Measurements from ENCODE around the gene CPNE7.

Gene CPNE7

GRCh38 chr16:89618109-89618998 lies 42.8 kb downstream of the CPNE7 start:
- Histone ChIP-seq H3K9me3 (ENCODE audit: control insufficient read depth, insufficient read depth, low read length) (no peaks in the 10 kb centered on the region), H3K9me2 (replicated peaks; ENCODE audit: control insufficient read depth, low read length) (no peaks in the 10 kb centered on the region), H3F3A (ENCODE audit: control insufficient read depth, insufficient read depth) (peaks cover 8% of the 10 kb centered on the region; the same call in 1 of the 2 replicates), H4K20me1 (ENCODE audit: control insufficient read depth, insufficient read depth, low read depth, low read length) (no peaks in the 10 kb centered on the region), H3K27me3 (ENCODE audit: control insufficient read depth, low read length) (0 out of 2 replicates have a peak, but pooled peaks cover 4% of the 10 kb centered on the region), H3K4me2 (ENCODE audit: low read length) (no peak overlapping the region), H3K36me3 (ENCODE audit: control insufficient read depth, low read length) (no peaks in the 10 kb centered on the region), H3K4me3 (ENCODE audit: low read length) (no peak overlapping the region), H3K27ac (ENCODE audit: low read depth, low read length) (no peak overlapping the region), H3K79me2 (ENCODE audit: control insufficient read depth, low read length) (no peaks in the 10 kb centered on the region), H3K4me1 (ENCODE audit: control insufficient read depth, low read length) (peaks cover 12% of the 10 kb centered on the region)
- no peak for TF ChIP-seq EZH2phosphoT487 (IDR thresholded peaks at IDR 0.05; ENCODE audit: borderline replicate concordance, low read length)

GRCh38 chr16:89619840-89620239 lies 44.3 kb downstream of the CPNE7 start:
- 0 out of 2 replicates have a peak, but pooled peaks cover 4% of the 10 kb centered on the region for H3K27me3 ChIP-seq (ENCODE audit: control insufficient read depth, low read length)
- H3K9me2 ChIP-seq (replicated peaks; ENCODE audit: control insufficient read depth, low read length) = no peaks in the 10 kb centered on the region
- no peak overlapping the region for H3K4me3 ChIP-seq (ENCODE audit: low read length)
- H3F3A ChIP-seq (ENCODE audit: control insufficient read depth, insufficient read depth) = peaks cover 8% of the 10 kb centered on the region; the same call in 1 of the 2 replicates
- TF ChIP-seq EZH2phosphoT487 (IDR thresholded peaks at IDR 0.05; ENCODE audit: borderline replicate concordance, low read length) = no peak
- TF ChIP-seq CTCF (IDR thresholded peaks at IDR 0.05; ENCODE audit: low read depth, low read length, poor library complexity, severe bottlenecking) = no peak
- H3K79me2 ChIP-seq (ENCODE audit: control insufficient read depth, low read length) = no peaks in the 10 kb centered on the region
- no peaks in the 10 kb centered on the region for H3K9me3 ChIP-seq (ENCODE audit: control insufficient read depth, insufficient read depth, low read length)
- no peak overlapping the region for H3K4me2 ChIP-seq (ENCODE audit: low read length)
- no peaks in the 10 kb centered on the region for H3K36me3 ChIP-seq (ENCODE audit: control insufficient read depth, low read length)
- H3K27ac ChIP-seq (ENCODE audit: low read depth, low read length) = no peak overlapping the region
- H4K20me1 ChIP-seq (ENCODE audit: control insufficient read depth, insufficient read depth, low read depth, low read length) = no peaks in the 10 kb centered on the region
- H3K4me1 ChIP-seq (ENCODE audit: control insufficient read depth, low read length) = peaks cover 12% of the 10 kb centered on the region

- no peaks in the 10 kb centered on the region for H4K20me1 ChIP-seq (ENCODE audit: control insufficient read depth, insufficient read depth, low read depth, low read length)
- no peak overlapping the region for H3K4me3 ChIP-seq (ENCODE audit: low read length)
- H3K27me3 ChIP-seq (ENCODE audit: control insufficient read depth, low read length) = peaks cover 7% of the 10 kb centered on the region; the same call in 1 of the 2 replicates
- no peak overlapping the region for H3K4me2 ChIP-seq (ENCODE audit: low read length)
- peaks cover 8% of the 10 kb centered on the region; the same call in 1 of the 2 replicates for H3F3A ChIP-seq (ENCODE audit: control insufficient read depth, insufficient read depth)
- H3K36me3 ChIP-seq (ENCODE audit: control insufficient read depth, low read length) = no peaks in the 10 kb centered on the region
- no peak for TF ChIP-seq EZH2phosphoT487 (IDR thresholded peaks at IDR 0.05; ENCODE audit: borderline replicate concordance, low read length)
- no peak for TF ChIP-seq CTCF (IDR thresholded peaks at IDR 0.05; ENCODE audit: low read depth, low read length, poor library complexity, severe bottlenecking)
- no peaks in the 10 kb centered on the region for H3K79me2 ChIP-seq (ENCODE audit: control insufficient read depth, low read length)
- no peak overlapping the region for H3K27ac ChIP-seq (ENCODE audit: low read depth, low read length)
- H3K4me1 ChIP-seq (ENCODE audit: control insufficient read depth, low read length) = peaks cover 12% of the 10 kb centered on the region
- H3K9me2 ChIP-seq (replicated peaks; ENCODE audit: control insufficient read depth, low read length) = no peaks in the 10 kb centered on the region
- no peaks in the 10 kb centered on the region for H3K9me3 ChIP-seq (ENCODE audit: control insufficient read depth, insufficient read depth, low read length)
These were observed 44.9 kb downstream of the CPNE7 start for GRCh38 chr16:89620406-89620841.

Measured in DOHH2 (cell line).